GM13976 (cell line): Measurements from ENCODE around the gene CSNK1D.

Experiments used
- DNase-seq: peaks from one replicate; pipeline ENCODE4 v3.0.0; 2012; ENCODE audit warnings: low spot score
- in situ Hi-C: fragments of 300-500 bp; cut with MboI; formaldehyde crosslinking; loops from one replicate; pipeline ENCODE4 v1.12.0; 2022; ENCODE audit warnings: low sequenced_read_pairs, mixed read lengths, inconsistent platforms; ENCODE audit not compliant: unreplicated experiment
- TF ChIP-seq, protein P1 (sequence below): IDR thresholded peaks from 2 replicates; pipeline ENCODE4 v1.5.1; 2012; ENCODE audit warnings: borderline replicate concordance, mild to moderate bottlenecking; ENCODE audit not compliant: insufficient read depth; ENCODE audit errors: extremely low read depth, missing control alignments, control extremely low read depth

CSNK1D gene

DNA sequence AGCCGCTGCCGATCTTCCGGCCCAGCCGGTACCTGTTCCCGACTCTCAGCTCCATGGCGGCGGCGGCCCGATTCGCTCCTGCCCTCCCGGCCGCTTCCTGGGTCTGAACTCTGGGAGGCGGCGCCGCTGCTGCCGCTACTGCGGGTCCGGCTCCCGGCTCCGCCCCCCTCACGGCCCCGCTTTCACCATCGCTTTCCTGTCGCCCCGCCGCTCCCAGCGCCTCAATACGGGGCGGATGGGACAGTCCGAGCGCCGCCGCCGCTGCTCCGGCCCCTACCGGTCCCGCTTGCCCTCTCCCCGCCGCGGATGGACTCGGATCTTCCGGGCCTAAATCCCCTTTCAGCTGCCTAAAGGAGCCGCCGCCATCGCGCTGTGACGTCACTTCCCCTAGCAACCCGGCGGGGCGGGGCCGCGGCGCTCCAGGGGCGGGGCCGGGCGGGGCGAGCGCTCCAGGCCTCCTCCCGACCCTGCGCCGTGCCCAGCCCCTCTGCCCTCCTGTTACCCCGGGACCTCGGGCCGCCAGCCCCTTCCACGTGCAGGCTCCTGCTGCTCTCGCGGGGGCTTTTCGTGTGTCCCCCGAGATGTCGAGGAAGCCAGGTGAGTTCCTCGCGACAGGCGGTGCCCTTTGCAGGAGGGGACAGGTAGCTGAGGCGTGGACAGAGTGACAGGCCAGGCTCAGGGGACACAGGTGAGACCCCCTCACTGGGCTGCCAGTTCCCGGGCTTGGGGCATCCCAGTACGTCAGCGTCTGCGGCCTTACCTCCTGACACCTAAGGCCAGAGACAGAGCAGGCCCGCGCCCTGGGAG, at the start of gene CSNK1D:
CSNK1D (minus strand) TSS at position 374 of the 807 bp plus-strand sequence; CDS start at position 55, 319 bp downstream.
- peak; percentile 99 for DNase-seq
- in situ Hi-C loops, result no loop called here
- TF ChIP-seq, protein P1, sequence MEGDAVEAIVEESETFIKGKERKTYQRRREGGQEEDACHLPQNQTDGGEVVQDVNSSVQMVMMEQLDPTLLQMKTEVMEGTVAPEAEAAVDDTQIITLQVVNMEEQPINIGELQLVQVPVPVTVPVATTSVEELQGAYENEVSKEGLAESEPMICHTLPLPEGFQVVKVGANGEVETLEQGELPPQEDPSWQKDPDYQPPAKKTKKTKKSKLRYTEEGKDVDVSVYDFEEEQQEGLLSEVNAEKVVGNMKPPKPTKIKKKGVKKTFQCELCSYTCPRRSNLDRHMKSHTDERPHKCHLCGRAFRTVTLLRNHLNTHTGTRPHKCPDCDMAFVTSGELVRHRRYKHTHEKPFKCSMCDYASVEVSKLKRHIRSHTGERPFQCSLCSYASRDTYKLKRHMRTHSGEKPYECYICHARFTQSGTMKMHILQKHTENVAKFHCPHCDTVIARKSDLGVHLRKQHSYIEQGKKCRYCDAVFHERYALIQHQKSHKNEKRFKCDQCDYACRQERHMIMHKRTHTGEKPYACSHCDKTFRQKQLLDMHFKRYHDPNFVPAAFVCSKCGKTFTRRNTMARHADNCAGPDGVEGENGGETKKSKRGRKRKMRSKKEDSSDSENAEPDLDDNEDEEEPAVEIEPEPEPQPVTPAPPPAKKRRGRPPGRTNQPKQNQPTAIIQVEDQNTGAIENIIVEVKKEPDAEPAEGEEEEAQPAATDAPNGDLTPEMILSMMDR, result no peak

DNA sequence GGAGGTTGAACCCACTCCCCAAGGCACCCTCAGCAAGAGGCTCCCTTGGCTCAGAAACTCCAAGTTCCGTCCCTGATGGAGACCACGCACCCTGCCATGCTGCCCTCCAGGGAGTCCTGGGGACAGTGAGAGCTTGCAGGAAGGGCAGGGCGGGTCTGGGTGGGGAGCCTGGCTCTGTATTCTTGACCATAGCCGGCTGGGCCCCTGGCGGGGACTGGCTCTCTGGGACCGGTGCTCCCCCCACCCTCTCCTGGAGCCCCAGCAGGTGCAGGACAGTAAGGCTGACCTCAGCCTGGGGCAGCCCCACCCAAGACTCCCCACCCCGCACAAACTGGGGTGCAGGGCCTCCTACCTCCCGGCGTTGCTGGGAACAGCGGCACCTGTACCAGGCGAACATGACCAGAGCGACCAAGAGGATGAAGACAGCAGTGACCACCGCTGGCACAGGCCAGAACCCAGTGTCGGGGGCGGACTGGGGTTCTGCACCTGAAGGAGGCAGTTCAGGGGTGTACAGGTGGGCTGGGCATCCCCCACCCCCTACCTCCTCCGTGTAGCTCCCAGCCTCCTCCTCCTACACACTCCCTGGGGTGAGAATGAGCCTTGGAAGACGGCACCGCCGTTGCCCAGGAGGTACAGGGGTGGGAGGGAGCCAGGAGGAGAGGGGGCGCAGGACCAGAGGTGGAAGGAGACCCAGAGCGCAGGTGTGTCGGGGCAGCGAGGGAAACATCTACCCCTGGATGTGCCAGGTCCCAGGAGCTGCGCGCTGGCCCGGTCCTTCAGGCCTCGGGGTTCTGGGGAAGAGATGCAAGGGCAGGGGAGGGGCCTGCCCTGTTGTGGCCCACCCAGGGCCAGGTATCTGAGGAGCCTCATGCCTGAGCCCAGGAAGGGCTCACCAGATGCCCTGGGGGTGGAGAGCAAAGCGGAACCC, 49.3 kb upstream of the CSNK1D start:
- DNase-seq, result no peak
- in situ Hi-C loops, result no loop called here
- TF ChIP-seq, protein P1, result no peak

DNA sequence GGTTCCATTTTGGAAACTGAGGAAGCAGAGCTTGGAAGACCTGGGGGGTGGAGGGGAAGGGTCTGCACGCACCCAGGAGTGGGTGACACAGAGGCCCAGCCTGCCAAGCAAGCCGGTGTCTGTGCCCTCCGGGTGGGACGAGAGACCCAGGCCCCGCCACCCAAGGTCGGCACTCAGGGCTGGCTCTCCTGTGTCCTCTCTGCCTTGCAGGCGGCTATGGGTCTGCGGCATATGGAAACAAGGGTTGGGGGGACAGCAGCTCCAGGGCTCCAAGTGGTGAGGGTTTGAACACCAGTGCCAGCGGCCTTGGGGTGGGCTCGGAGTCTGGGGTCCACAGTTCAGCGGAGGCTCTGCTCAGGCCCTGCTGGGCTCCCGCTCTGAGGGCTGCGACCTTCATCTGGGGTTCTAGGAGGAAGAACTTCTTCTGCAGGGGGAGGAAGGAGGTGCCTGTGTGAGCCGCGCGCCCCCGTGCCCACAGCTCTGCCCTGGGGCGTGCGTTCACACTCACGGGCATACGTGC, 48.5 kb upstream of the CSNK1D start:
- no peak for DNase-seq
- TF ChIP-seq, protein P1, result no peak
- in situ Hi-C loops, result no loop called here

DNA sequence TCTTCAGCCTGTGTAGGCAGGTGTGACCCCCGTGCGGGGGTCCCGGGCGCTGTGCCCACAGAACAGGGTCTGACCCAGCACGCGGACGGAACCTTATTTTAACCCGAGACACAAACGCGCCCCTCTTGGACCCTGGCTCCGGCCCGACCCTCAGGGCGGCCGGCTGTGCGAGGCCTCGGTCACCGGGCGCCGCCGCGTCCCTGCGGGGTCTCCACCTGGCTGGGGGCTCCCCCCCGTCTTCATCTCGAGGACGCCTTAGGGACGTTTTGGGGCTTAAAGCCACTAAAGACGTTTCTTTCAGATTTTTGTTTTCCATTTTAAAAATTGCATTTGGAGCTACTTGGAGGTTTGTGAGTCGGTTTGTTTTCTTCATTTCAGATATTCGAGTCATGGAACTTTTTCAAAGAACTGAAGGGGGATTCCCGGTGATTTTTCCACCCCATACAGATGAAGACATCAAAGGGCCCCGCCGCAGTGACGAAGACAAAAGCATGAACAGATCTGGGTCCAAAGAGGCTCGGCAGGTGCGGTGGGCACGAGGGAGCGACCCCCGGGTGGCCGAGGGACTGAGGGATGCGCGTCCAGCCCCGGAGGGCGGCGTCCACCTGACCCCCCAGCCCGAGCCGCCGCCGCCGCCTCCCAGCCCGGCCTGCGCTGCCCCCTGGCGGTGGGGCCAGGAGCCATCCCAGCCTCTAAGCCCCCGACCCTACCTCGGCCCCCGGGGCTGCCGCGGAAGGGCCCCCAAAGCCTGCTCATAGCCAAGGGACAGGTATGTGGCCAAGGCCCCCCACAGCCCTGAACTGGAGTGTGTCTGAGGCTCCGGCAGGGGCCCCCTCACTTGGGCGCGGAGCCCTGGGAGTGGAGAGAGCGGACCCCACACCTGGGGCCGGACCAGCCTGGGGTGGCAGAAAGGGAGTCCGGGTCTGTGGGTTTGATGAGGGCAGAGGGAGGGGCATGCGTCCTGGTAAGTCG, 47.7 kb upstream of the CSNK1D start:
- in situ Hi-C loops, result no loop called here
- TF ChIP-seq, protein P1, result peak; percentile 85

DNA sequence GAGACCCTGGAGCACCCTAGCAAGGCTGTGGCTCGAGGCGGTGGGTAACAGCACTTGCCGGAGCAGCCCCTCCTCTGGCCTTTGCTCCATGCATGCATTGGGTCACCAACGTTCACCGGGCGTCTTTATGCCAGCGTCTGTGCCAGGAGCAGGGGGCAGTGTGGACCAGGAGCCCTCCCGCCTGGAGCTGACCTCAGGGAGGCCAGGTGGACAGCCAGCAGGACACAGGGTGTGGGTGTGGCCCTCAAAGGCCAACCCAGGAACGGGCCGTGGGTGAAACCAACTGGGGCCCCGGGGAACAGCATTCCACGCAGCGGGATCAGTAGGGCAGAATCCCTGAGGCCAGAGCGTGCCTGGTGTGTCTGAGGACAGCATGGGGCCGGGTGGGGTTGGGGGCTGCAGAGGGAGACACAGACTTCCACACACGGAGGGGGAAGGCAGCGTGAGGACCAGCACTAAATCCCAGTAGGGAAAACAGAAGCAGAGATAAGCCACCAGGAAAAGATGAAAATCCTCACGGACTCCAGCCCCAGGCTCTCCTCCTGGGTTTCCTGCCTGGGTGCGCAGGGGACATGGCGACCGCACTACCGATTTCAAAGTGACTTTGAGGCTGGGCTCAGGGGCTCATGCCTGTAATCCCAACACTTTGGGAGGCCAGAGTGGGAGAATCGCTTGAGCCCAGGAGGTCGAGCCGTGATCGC, 46.8 kb upstream of the CSNK1D start:
- DNase-seq, result no peak
- in situ Hi-C loops, result no loop called here
- TF ChIP-seq, protein P1, result no peak

More for the DNA sequence above, 47.7 kb upstream of the CSNK1D start:
- peak; percentile 89 for DNase-seq
